Measurements from ENCODE around the gene ALG1.
"Not testable (repeated sequence)": the region's sequence is repeated elsewhere in the genome, so short reads cannot be mapped to it uniquely, and the experiment has no call there.

DNA sequence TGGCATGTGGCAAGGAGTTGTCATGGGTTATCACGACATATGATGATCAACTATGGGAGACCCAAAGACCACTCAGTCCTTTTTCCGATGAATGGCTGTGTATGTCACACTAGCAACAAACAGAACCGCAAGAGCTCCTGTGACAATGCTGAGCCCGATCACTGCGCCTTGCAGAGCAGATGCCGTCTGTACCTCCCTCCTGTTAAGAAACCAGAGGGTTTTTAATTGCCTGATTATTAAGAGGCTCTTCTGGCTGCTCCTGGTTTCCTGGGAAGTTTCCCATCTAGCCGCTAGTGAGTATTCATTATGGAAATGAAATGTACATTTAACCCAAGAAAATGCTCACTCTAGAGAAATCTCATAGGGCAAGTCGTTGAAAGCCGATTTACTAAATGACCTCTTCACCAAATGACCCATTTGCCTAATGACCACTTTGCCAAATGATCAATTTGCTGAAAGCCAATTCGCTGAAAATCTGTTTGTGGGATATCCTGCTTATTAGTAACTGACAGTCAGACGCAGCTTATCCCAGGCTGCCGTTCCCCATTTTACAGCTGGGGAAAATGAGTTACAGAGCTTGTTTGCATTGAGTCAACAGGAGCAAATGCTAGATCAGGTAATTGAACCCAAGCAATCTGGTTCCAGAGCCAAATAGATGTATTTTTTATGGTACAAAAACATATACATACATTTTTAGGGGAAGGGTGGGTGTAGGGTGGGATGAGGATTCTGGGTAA lies 31.8 kb downstream of the ALG1 start:
- TF ChIP-seq, protein P1, sequence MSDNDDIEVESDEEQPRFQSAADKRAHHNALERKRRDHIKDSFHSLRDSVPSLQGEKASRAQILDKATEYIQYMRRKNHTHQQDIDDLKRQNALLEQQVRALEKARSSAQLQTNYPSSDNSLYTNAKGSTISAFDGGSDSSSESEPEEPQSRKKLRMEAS (IDR thresholded peaks at IDR 0.05), result not testable (repeated sequence)
- TF ChIP-seq YY1 (IDR thresholded peaks at IDR 0.05; ENCODE audit: insufficient read depth, insufficient replicate concordance, low read depth, low read length); CTCF (CRISPR knock-in tag; IDR thresholded peaks at IDR 0.05): not testable (repeated sequence)
